Neural cell (in vitro differentiated cells): ENCODE measurements around the gene SNHG17.

Experiments
- CTCF ChIP-seq: fragments of 450-650 bp; IDR thresholded peaks from 2 replicates; pipeline ENCODE4 v1.5.1; 2014; ENCODE audit warnings: antibody characterized with exemption, mild to moderate bottlenecking, moderate library complexity; ENCODE audit not compliant: poor library complexity, severe bottlenecking
- EP300 ChIP-seq: fragments of 450-650 bp; conservative IDR thresholded peaks from 2 replicates; pipeline ENCODE4 v1.6.1; 2014; ENCODE audit warnings: antibody characterized with exemption, mild to moderate bottlenecking, moderate library complexity; ENCODE audit not compliant: poor library complexity, severe bottlenecking
- EZH2 ChIP-seq: fragments of 200-600, 300-800 bp; shearing (Covaris generic), sonication (generic); IDR thresholded peaks from 2 replicates; pipeline ENCODE4 v1.6.1; 2014; ENCODE audit warnings: antibody characterized with exemption, low read length, borderline replicate concordance, mild to moderate bottlenecking; ENCODE audit not compliant: insufficient read depth, poor library complexity, severe bottlenecking
- POLR2AphosphoS5 ChIP-seq: IDR thresholded peaks from 2 replicates; pipeline ENCODE4 v1.6.1; 2012
- REST ChIP-seq: IDR thresholded peaks from 2 replicates; pipeline ENCODE4 v1.6.1; 2012; ENCODE audit warnings: borderline replicate concordance
- TAF1 ChIP-seq: IDR thresholded peaks from 2 replicates; pipeline ENCODE4 v1.6.1; 2012; ENCODE audit warnings: low read depth

GRCh38 chr20:38453941-38454340 is 18.8 kb upstream of the SNHG17 start:
- no peak for TF ChIP-seq EP300
- TF ChIP-seq CTCF = no peak
- TF ChIP-seq POLR2AphosphoS5 = no peak
- no peak for TF ChIP-seq REST
- no peak for TF ChIP-seq EZH2
- TF ChIP-seq TAF1 = no peak
